GM15510 (cell line): ENCODE data around the gene TMPRSS12.

ENCODE experiments used
- POLR2A ChIP-seq: IDR thresholded peaks from 3 replicates; pipeline ENCODE4 v1.6.1; 2011; ENCODE audit warnings: borderline replicate concordance; ENCODE audit not compliant: insufficient read length; ENCODE audit errors: extremely low read depth

Gene TMPRSS12

GRCh38 chr12:50924131-50924438 is 81.4 kb downstream of the TMPRSS12 start:
- TF ChIP-seq POLR2A: no peak

GRCh38 chr12:50924439-50925341 is 82.0 kb downstream of the TMPRSS12 start:
- no peak for TF ChIP-seq POLR2A

GRCh38 chr12:50925342-50925651 is 82.6 kb downstream of the TMPRSS12 start:
- no peak for TF ChIP-seq POLR2A

- no peak for TF ChIP-seq POLR2A
These were observed 83.2 kb downstream of the TMPRSS12 start for GRCh38 chr12:50925920-50926319.

- no peak for TF ChIP-seq POLR2A
These were observed 83.7 kb downstream of the TMPRSS12 start for GRCh38 chr12:50926415-50926814.

GRCh38 chr12:50927356-50927755 is 84.6 kb downstream of the TMPRSS12 start:
- TF ChIP-seq POLR2A: no peak

GRCh38 chr12:50927766-50928224 is 85.1 kb downstream of the TMPRSS12 start:
- no peak for TF ChIP-seq POLR2A

GRCh38 chr12:50928392-50928791 is 85.7 kb downstream of the TMPRSS12 start:
- TF ChIP-seq POLR2A: no peak

- TF ChIP-seq POLR2A: no peak
These were observed 87.1 kb downstream of the TMPRSS12 start for GRCh38 chr12:50929831-50930230.

- TF ChIP-seq POLR2A: no peak
These were observed 90.1 kb downstream of the TMPRSS12 start for GRCh38 chr12:50932787-50933280.

GRCh38 chr12:50933459-50934124 is 90.9 kb downstream of the TMPRSS12 start:
- TF ChIP-seq POLR2A: no peak

- TF ChIP-seq POLR2A: no peak
These were observed 91.7 kb downstream of the TMPRSS12 start for GRCh38 chr12:50934371-50934851.

GRCh38 chr12:50934981-50935807 is 92.5 kb downstream of the TMPRSS12 start:
- no peak for TF ChIP-seq POLR2A

- TF ChIP-seq POLR2A: no peak
These were observed 94.2 kb downstream of the TMPRSS12 start for GRCh38 chr12:50936821-50937530.
